Peyer's patch (tissue), 4 donors: ENCODE data around the gene RUFY3. TPM values are rescaled to one million over a fixed set of nuclear protein-coding genes. Genes with fewer than 3 reads are reported as not detected.
"Not testable (repeated sequence)": the region's sequence is repeated elsewhere in the genome, so short reads cannot be mapped to it uniquely, and the experiment has no call there.

Experiments
- DNase-seq, 3 donors: peaks; one replicate each; pipeline ENCODE4 v3.0.0-alpha.2; 2017 to 2019
- H3K27ac ChIP-seq, 4 donors: fragments of 200-600 bp; sonication (generic); one replicate each; pipeline ENCODE4 v1.5.1; 2016 to 2019
- H3K27me3 ChIP-seq, 2 donors: fragments of 200-600 bp; sonication (generic); one replicate each; pipeline ENCODE4 v1.5.1; 2019
- H3K36me3 ChIP-seq, 3 donors: fragments of 200-600 bp; sonication (generic); one replicate each; pipeline ENCODE4 v1.5.1; 2016 to 2019
- H3K4me1 ChIP-seq, 4 donors: fragments of 200-600 bp; sonication (generic); one replicate each; pipeline ENCODE4 v1.5.1; 2016 to 2019
- H3K4me3 ChIP-seq, 4 donors: fragments of 200-600 bp; sonication (generic); 1 replicate in 3 of 4; 2 replicates in 1 of 4; pipeline ENCODE4 v1.5.1; 2016 to 2019; ENCODE audit warnings: mild to moderate bottlenecking in 1 of 4
- H3K9me3 ChIP-seq, 4 donors: fragments of 200-600 bp; sonication (generic); one replicate each; pipeline ENCODE4 v1.5.1; 2016 to 2019; ENCODE audit warnings: mild to moderate bottlenecking in 1 of 4
- POLR2A ChIP-seq, 2 donors: fragments of 450-650 bp; IDR thresholded peaks; one replicate each; pipeline ENCODE4 v1.5.1; 2017; ENCODE audit warnings: antibody characterized with exemption in 2 of 2, mild to moderate bottlenecking in 2 of 2, moderate library complexity in 2 of 2
- total RNA-seq, 4 donors: library from RNA; depleted of rRNA; stranded (reverse); fragments of >200 nt; gene quantifications; one replicate each; pipeline ENCODE4 v1.1.0, GENCODE V29; 2016
- TF ChIP-seq, protein P1 (sequence below), 6 experiments: fragments of 450-650 bp in 4 of 6; fragments of 200-600 bp in 2 of 6; sonication (generic) in 1 of 6; IDR thresholded peaks; one replicate each; pipeline ENCODE4 v1.5.1; 2017 to 2019; ENCODE audit warnings: antibody characterized with exemption in 6 of 6, mild to moderate bottlenecking in 3 of 6, moderate library complexity in 1 of 6

The RUFY3 gene
- total RNA-seq, 4 donors from 2014 or later: 36.1 to 113 (median 47.1) TPM

DNA sequence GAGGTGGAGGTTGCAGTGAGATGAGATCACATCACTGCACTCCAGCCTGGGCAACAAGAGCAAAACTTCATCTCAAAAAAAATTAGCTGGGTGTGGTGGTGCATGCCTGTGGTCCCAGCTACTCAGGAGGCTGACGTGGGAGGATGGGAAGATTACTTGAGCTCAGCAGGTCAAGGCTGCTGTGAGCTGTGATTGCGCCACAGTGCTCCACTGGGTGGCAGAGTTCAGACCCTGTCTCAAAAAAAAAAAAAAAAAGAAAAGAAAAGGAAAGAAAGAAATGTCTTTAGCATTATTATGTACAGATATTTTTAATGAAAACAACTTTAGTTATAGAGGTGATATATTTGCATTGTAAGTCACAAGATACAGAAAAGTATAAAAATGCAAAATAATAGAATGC lies 14.2 kb downstream of the RUFY3 start:
- H3K4me3 ChIP-seq, H3K9me3 ChIP-seq, H3K27me3 ChIP-seq, H3K36me3 ChIP-seq: not testable (repeated sequence)
- Histone ChIP-seq H3K27ac (peak overlapping the region in 1 of 4 donors; percentile 67), H3K4me1 (peaks cover 4 to 24% (median 15%) of the 10 kb centered on the region in 4 donors)
- DNase-seq: peak in 2 of 3 donors; percentile 52 to 79
- TF ChIP-seq, protein P1, sequence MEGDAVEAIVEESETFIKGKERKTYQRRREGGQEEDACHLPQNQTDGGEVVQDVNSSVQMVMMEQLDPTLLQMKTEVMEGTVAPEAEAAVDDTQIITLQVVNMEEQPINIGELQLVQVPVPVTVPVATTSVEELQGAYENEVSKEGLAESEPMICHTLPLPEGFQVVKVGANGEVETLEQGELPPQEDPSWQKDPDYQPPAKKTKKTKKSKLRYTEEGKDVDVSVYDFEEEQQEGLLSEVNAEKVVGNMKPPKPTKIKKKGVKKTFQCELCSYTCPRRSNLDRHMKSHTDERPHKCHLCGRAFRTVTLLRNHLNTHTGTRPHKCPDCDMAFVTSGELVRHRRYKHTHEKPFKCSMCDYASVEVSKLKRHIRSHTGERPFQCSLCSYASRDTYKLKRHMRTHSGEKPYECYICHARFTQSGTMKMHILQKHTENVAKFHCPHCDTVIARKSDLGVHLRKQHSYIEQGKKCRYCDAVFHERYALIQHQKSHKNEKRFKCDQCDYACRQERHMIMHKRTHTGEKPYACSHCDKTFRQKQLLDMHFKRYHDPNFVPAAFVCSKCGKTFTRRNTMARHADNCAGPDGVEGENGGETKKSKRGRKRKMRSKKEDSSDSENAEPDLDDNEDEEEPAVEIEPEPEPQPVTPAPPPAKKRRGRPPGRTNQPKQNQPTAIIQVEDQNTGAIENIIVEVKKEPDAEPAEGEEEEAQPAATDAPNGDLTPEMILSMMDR (IDR thresholded peaks at IDR 0.05): peak in 3 of 6 experiments; percentile 7 to 28 (median 12)

- Histone ChIP-seq H3K36me3 (no peaks in the 10 kb centered on the region), H3K27ac (no peak overlapping the region), H3K4me1 (peaks cover 4 to 24% (median 15%) of the 10 kb centered on the region in 4 donors), H3K27me3 (no peaks in the 10 kb centered on the region), H3K4me3 (no peak overlapping the region), H3K9me3 (no peaks in the 10 kb centered on the region)
- no peak for TF ChIP-seq POLR2A (IDR thresholded peaks at IDR 0.05)
- TF ChIP-seq, protein P1 (IDR thresholded peaks at IDR 0.05): no peak
- no peak for DNase-seq
Measured at GRCh38 chr4:70737006-70737405, 15.2 kb downstream of the RUFY3 start.

GRCh38 chr4:70737409-70737808 lies 15.6 kb downstream of the RUFY3 start:
- TF ChIP-seq, protein P1 (IDR thresholded peaks at IDR 0.05): no peak
- no peak for TF ChIP-seq POLR2A (IDR thresholded peaks at IDR 0.05)
- H3K27ac ChIP-seq: no peak overlapping the region
- H3K4me1 ChIP-seq: peaks cover 4 to 24% (median 15%) of the 10 kb centered on the region in 4 donors
- no peaks in the 10 kb centered on the region for H3K9me3 ChIP-seq
- H3K27me3 ChIP-seq: no peaks in the 10 kb centered on the region
- no peak for DNase-seq
- no peaks in the 10 kb centered on the region for H3K36me3 ChIP-seq
- no peak overlapping the region for H3K4me3 ChIP-seq

GRCh38 chr4:70739496-70740337 lies 18.0 kb downstream of the RUFY3 start:
- TF ChIP-seq POLR2A (IDR thresholded peaks at IDR 0.05): no peak
- TF ChIP-seq, protein P1 (IDR thresholded peaks at IDR 0.05): no peak
- H3K27me3 ChIP-seq: no peaks in the 10 kb centered on the region
- no peak overlapping the region for H3K27ac ChIP-seq
- H3K36me3 ChIP-seq: no peaks in the 10 kb centered on the region
- peaks cover 0 to 19% (median 10%) of the 10 kb centered on the region in 4 donors for H3K4me1 ChIP-seq
- no peak overlapping the region for H3K4me3 ChIP-seq
- H3K9me3 ChIP-seq: no peaks in the 10 kb centered on the region
- DNase-seq: no peak

- no peak overlapping the region for H3K27ac ChIP-seq
- no peaks in the 10 kb centered on the region for H3K4me1 ChIP-seq
Measured at GRCh38 chr4:70741867-70742658, 20.3 kb downstream of the RUFY3 start.

More at GRCh38 chr4:70741867-70742658, 20.3 kb downstream of the RUFY3 start:
- Histone ChIP-seq H3K27me3 (no peaks in the 10 kb centered on the region), H3K36me3 (no peaks in the 10 kb centered on the region), H3K9me3 (no peaks in the 10 kb centered on the region), H3K4me3 (no peak overlapping the region)
- DNase-seq: no peak
- TF ChIP-seq, protein P1 (IDR thresholded peaks at IDR 0.05): no peak
- TF ChIP-seq POLR2A (IDR thresholded peaks at IDR 0.05): no peak
